NCI-H446 (cell line): ENCODE data around the gene KMT2D.

Source experiments
- DNase-seq, 2 experiments: peaks; one replicate each; lab custom pipeline; 2025; lab: John Stamatoyannopoulos, UW

KMT2D gene

DNA sequence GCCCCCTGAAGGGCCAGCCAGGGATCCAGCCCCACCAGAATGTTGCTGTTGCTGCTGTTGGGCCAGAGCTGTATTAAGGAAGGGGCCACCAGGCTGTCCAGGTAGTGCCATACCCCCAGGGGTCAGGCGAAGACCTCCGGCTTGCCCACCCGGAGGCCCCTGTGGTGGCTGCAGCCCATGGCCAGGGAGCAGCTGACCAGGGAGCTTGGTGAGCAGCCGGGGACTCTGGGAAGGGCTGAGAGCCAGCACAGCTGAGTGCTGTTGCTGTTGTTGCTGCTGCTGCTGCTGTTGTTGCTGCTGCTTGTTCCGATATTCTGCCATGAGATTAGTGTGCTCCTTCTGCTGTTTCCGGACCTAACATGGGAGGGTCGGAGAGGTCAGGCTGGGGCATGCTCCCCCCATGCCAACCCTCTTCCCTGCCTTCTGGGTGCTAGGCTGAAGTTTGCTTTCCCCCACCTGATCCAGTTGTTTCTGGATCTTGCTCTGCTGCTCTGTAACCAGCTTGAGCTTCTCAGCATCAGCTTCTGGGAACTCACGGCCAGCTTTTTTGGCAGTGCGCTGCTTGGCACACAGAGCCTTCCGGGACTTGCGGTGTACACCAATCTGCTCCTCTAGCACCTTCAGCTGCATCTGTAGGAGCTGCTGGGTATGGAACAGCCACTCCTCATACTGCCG, 26.8 kb downstream of the KMT2D start:
- no peak for DNase-seq

DNA sequence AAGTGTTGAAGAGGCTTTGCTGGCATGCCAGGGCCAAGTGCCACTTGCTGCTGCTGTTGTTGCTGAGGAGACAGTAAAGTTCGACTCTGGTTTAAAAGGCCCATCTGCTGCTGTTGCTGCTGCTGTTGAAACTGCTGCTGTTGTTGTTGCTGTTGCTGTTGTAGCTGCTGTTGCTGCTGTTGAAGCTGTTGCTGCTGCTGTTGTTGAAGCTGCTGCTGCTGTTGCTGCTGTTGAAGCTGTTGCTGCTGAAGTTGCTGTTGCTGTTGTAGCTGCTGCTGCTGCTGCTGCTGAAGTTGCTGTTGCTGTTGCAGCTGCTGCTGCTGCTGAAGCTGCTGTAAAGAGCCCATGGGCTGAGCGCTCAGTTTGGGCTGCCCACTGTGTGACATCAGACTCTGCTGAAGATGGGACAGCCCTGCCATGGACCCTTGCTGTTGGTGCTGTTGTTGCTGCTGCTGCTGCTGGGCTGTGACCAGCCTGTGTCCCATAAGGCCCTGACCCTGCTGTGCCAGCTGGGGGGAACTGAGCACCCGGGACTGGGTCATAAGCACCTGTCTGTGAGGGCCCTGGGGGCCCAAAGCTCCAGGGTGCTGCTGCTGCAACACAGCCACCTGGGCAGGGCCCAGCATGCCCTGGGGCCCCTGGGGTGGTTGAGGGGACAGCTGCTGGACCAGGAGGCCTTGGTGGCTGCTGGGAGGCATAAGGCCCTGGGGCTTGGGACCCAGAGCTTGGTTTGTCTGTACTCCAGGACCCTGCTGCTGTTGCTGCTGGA, 27.7 kb downstream of the KMT2D start:
- no peak for DNase-seq

DNA sequence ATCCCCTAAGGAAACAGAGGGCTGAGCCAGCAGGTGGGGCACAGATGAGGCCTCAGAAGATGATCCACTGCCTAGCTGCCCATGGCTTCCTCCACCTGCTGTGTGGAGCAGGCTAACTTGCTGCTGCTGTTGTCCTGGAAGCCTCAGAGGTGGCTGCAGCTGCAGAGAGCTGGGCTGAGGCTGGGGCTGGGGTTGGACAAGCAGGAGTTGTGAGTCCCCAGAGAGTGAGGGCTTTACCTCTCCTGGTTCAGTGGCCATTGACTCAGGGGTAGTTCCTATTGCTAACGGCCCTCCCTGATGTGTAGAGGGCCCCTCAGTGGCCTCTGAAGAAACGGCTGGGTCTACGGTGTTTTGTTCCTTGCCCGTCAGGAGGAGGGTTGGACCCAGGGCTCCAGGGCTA, 28.3 kb downstream of the KMT2D start:
- DNase-seq, result no peak

DNA sequence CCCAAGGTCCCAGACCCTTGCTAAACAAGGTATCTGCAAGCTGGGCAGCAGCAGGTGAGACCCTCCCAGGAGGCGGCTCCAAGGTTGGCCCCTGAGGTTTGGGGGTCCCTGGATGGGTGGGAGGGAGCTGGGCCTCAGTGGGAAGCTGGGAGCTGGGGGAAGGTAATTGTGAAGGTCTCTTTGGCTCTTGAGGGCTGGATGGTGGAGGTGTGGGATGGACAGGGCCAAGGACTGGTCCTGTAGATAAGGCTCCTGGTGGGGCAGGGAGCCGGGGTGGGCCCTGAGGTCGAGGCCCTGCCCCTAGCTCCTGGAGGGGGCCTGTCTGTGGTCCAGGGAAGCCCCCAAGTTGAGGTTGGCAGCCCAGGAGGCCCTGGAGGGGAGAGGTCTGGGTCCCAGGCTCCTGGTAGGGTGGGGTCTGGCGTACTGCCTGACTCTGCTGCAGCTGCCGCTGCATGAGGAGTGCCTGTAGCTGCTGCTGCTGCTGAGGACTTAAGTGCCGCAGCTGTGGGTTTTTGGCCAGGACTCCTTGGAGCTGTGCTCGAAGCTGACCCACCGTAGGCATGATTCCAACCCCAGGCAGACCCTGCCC, 28.9 kb downstream of the KMT2D start:
- DNase-seq, result no peak

DNA sequence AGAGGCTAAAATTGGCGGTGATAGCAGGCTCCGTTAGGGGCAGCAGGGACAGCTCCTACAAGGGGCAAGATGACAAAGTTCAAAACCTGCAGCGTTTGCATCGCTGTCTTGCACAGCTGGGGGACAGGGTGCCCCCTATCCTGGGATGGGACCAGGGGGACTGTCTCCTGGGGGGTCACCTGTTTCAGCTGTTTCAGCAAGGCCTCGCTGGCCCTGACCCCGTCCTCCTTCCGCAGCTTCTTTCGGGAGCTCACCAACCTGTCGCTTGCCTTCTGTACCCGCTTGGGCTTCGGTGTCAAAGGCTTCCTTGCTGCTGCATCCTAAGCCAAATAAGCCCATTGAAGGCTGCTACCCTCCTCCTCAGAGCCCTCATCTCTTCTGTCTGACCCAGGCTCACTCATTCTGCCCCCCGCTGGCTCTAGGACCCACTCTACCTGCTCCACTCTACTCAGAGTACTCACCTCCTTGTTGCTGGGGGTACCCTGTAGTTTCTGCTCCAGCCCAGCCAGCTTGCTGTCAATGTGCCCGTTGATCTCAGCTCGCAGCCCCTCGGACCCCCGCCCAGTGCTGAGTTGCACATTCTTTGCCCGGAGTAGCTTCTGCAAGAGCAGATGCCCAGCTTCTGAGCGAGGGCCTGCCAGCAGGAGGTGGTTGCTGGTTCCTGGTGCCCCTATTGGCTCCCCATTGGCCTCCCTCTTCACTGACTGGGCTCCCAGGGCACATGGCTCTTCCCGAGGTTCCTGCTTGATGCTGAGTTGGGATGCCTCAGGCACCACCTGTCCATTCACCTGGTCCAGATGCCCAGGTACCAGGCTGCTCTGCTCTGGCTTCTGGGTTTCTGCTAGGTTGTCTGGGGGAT, 29.7 kb downstream of the KMT2D start:
- no peak for DNase-seq

DNA sequence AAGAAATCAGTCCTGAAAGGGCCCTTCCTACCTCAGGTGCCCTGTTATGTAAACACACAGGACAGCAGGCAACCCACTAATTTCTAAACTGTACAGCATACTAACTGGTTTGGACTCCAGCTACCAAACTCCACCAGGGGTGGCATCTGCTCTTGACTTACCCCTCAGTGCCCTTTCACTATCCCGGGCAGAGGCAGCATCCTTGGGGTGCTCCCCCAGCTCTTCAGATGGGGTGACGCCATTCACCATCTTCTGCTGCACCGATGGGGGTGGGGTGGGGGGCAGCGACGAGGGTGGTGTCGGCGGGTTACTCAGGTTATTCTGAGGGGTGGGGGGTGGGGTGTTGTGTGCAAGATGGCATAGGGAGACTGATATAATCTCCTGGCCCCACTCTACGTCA, 30.5 kb downstream of the KMT2D start:
- no peak for DNase-seq

DNA sequence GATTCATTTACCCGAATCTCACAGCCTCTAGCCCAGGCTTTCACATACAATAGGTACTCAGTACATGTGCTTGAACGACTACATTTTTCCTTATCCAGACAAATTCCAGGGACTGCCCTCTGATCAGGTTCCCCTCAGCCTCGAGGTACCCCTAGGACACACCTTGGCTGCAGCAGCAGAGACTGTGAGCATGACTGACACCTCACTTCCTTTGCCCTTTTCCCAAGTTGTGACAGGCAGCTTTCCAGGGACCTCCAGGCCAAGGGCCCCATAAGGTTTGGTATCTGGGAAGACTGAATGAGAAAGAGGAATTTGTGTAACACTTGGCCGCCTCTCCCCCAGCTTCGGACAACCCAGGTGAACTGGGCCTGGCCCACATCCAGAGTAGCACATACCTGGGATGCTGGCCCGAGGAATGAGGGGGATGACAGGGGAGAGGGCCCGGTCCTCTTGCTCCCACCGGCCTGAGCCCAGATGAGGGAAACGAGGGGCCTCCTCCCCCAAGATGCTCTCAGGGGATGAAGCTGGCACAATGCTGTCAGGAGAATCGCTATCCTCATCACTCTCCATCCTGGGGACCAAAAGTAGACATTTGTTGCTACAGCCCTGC, 31.8 kb downstream of the KMT2D start:
- no peak for DNase-seq

DNA sequence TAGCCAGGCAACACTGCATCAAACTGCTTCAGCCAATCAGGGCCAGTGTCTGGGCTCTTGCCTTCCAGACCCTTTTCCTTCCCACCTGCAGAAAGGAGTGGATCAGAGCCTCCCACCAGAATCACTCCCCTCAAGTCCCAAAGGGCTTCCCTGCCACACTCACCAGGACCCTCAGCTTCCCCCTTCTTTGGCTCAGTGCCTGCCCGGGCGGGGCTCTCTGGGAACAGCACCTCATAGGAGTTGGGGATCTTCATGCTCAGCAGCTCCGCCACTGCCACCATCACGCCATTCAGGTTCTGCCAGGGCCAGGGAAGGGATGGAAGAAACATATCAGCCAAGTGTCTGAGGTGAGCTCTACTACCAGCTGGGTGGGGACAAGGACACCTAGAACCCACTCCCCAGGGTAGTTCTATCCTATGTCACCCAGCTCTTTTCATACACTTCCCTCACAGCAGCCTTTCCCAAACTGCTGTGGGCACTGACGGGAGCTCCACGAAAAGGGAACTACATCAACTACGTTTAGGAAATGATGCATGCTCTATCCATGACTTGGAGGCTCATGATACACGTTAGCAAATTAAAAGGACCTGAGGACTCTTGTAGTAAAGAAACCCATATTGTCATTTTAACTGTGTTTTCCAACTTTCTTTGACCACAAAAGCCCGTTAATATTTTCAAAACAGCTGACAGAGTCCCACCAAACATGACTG, 32.6 kb downstream of the KMT2D start:
- no peak for DNase-seq

DNA sequence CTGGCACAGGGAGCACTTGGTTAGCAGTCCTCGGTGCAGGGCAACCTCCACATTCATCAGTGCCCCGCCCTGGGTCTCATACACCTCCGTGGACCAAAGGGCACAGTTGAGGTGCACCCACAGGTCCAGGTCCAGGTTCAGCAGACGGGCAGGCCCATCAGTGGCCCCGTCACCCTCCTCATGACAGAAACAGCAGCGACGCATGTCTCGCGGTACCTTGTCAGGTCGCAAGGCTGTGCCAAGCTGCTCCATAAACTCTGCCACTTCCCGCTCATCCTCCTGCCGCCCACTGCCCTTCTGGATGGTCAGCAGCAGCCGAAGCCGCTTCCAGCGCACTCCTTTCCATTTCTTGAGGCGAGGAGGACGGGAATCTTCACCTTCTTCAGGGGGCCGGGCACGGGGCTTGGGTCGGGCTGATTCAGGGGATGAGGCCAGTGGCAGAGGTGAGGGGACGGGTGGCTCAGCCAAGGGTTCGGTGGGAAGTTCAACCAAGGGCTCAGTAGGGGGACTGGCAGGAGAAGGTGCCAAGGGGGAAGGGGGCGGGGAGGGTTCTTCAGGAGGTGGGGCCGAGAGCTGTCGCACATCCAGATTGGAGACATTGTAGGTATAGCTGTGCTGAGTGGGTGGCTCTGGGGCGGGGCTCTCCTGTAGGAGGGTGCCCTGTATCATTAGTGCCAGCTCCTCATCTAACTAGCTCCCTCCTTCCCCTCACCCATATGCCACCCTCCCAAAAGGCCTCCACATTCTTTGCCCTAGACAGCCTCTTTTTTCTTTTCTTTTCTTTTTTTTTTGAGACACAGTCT, 33.7 kb downstream of the KMT2D start:
- DNase-seq, result no peak

DNA sequence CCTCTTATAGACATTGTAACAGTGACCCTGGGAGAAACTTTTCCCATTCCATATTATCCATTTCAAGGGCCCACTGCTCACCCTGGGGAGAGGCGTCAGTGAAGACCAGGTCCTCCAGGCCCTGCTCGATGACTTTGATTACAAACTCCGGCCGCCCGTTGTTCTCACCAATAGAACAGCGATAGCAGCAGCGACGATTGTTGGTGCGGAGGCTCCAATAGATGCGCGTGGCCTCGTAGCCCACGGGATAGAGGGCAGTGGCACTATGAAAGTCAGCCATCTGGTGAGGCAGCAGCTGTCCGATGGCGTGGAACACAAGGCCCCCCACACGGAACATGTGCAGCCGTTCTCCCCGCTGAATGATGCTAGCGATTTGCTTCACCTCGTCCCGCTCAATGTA, 34.5 kb downstream of the KMT2D start:
- DNase-seq, result no peak

DNA sequence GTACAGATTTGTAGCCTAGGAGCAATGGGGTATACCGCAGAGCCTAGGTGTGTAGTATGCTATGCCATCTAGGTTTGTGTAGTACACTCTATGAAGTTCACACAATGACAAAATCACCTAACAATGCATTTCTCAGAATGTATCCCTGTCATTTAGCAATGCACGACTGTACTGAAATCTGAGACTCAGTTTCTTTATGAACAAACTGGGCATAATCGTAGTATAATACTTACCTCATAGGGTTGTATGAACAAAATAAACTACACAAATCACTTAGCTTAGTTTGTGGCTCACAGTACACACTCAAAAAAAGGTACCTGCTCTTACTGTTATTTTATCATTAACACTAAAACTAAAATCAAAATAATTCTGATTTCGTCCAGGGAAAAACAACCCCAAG, 35.1 kb downstream of the KMT2D start:
- no peak for DNase-seq

DNA sequence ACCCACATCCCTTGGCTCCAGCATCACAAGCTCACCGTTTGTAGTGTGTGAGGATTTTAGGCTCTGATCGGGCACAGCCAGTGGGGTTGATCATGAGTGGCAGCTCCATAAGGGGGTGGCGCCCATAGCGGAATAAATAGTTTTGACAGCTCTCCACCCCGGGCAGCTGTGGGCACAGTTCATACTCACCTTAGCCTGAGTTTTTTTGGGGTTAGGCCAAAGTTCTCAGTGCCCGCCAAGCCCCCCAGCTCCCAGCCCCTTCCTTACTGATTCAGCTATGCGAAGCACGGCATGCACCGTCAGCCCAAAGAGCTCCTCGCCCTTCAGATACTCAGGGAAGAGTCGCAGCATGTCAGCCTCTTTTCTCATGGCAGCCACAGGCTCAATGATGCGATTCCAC, 36.1 kb downstream of the KMT2D start:
- DNase-seq, result no peak

DNA sequence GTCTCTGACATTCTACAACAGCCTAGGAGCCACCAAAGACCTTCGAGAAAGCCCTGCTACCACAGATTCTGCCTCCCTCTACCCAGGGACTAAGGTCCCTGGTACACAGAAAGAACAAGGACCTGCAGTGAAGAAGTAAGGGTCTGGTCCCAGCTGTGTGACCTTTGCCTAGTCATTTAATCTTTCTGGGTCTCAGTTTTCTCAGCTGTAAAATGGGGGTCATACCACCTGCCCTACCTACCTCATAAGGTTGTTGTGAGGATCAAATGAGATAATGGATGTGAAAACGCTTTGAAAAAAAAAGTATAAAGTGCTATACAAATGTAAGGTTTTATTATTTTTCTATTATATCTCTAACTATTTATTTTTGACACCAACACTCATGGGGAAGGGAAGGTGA, 36.8 kb downstream of the KMT2D start:
- DNase-seq, result no peak

DNA sequence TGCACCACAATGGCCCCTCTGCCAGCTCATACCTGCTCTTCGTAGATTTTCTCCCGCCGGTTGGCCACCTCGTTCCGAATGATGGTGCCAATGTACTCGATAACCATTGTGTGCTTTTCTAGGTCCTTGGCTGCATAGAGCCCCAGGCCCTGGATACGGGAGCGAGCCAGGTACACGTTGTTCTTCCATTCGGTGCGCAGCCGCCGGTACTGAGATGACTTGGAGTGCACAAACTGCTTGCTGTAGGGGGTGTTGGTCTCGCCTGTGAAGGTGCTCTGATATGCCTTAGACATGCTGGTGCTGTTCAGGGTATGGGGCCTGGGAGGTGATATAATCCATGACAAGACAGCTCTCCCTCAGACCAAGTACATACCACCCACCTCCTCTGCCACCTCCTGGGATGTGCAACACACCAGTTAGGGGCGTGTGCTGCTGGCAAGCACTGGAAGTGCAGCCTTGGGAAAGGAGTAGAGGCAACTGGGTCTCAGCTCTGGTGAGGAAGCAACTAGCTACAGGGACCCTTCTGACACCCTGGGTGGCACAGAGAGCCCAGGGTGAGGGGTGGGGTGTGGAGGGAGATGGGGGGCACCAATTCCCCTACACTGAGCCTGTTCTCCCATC, 37.9 kb downstream of the KMT2D start:
- no peak for DNase-seq

DNA sequence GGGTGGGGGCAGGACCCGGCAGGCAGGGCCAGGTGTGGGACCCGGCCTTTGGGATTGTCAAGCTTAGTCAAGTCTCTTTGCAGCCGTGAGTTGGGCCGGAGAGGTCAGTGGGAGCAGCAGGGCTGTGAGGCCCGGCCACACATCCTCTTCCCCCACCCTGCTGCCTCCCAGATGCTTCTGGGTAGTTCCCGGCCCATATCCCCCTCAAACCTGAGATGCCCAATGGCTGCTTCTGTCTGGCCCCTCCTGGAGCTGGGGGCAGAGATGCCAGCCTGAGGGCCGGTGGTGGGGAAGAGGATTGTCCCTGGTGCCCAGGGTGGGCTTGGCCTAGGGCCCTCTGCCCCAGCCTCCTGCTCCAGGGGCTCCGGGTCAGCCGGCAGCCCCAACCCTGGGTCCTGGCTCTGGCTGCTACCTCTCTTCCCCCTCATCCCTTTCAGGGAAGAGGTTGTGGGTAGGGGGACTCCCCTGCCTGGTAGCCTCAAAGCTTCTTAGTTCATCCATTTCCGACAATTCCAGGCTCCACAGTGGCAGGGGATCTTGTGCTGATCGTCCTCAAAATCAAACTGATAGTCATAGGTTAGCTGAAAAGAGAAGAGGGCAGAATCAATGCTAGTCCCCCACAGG, 39.2 kb downstream of the KMT2D start:
- no peak for DNase-seq

DNA sequence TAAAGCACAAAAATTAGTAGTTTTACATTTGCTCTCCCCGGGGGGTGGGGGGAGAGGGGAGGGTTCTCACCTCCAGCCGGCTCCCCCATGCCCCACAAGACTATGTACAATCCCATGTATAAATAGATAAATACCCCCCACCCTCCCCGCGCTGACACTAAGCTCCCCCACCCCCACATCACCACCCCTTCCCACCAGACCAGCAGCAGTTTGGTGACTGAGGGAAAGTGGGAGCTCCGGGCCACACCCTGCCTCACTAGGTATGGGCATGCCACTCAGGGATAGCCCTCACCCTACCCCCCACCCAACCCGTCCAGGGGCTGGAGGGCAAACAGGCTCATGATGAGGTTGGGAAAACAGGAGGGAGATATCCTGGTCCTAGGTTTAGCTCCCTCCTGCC, 40.2 kb downstream of the KMT2D start:
- DNase-seq, result no peak

DNA sequence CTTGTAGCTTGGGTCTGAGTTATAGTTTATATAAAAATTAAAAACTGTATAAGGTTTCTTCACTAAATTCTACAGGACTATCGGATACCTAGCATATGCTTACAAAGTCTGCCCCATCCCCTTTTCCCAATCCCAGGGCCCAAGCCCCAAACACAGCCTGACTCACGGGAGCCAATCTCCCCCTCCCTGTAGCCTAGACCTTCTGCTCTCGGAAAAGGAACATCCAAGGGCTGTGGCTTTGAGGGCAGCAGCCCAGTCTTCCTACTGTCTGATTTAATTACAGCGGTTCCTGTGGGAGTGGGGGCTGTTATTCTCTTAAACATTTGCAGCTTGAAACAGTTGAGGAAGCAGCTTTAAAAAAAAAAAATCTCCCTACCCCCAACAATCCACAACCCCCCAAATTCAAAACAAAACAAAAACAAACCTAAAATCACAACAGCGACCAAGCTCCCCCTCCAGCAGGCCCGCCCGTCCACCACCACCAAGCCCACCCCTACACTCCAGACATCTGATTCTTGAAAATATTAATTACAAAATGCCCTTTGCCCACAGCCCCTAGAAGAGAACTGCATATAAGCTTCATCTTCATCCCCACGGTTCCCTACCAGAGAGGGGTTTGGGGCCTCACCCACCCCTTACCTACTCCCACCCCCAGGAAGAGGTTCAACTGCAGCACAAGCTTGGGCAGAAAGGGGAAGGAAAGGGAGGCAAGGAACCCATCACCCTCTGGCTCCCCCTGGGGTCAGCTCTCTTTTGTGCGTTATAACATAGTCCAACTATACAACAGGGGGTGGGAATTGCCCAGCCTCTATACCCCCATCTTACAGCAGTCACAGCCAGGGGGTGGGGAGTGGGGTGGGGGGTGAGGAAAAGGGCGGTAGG, 40.9 kb downstream of the KMT2D start:
- DNase-seq, result peak in 1 of 2 experiments; percentile 18

DNA sequence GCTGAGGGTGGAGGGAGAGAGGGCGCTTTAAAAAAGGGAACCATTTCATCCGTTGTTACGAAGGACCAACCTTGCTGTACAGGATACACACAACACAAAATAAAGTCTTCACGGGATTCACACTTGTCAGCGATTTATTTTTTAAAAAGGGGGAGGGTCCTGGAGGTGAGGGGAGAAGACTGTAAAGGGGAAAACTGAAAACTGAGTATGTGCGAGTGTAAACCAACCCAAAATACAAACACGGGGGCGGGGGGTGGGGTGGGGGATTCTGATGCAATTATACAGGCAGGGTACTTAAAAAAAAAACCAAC, 41.5 kb downstream of the KMT2D start:
- no peak for DNase-seq
